ENCODE data around the gene RTF2. TPM values are rescaled to one million over a fixed set of nuclear protein-coding genes. Genes with fewer than 3 reads are reported as not detected.
A peak's percentile ranks its signal among the peaks of the same experiment; 100 is the strongest.

Gene RTF2
- total RNA-seq, 4 donors from 2014 or later, result 46.1 to 68.6 (median 64.2) TPM

DNA sequence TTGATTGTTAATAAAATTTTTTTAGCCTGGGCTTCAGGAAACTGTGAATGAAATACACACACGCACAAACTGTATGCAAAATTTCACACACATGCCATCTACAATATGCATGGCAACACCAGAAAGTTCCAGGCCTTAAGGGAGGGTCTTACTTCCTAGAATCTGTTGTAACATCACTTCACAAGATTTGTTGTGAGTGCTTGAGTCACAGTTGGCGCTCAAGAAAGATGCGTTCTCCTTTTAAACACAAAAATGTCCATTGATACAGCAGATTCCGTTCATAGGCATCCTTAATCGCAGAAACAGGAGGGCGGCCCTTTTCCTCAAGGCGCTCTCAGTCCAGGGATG is 485 bp upstream of the RTF2 start:
- TF ChIP-seq POLR2A (IDR thresholded peaks at IDR 0.05), result no peak
- TF ChIP-seq, protein P1, sequence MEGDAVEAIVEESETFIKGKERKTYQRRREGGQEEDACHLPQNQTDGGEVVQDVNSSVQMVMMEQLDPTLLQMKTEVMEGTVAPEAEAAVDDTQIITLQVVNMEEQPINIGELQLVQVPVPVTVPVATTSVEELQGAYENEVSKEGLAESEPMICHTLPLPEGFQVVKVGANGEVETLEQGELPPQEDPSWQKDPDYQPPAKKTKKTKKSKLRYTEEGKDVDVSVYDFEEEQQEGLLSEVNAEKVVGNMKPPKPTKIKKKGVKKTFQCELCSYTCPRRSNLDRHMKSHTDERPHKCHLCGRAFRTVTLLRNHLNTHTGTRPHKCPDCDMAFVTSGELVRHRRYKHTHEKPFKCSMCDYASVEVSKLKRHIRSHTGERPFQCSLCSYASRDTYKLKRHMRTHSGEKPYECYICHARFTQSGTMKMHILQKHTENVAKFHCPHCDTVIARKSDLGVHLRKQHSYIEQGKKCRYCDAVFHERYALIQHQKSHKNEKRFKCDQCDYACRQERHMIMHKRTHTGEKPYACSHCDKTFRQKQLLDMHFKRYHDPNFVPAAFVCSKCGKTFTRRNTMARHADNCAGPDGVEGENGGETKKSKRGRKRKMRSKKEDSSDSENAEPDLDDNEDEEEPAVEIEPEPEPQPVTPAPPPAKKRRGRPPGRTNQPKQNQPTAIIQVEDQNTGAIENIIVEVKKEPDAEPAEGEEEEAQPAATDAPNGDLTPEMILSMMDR (IDR thresholded peaks at IDR 0.05), result no peak
- WGBS, 2 donors, result 5 to 9% methylated on average over 4 to 7 of the region's 7 CpGs
- intact Hi-C loops (cut with DNase I), result no loop called here

GRCh38 chr20:56469077-56469449 is 636 bp downstream of the RTF2 start:
- Histone ChIP-seq H3K4me1 (peaks cover 7 to 10% of the 10 kb centered on the region in 2 donors), H3K9me3 (no peaks in the 10 kb centered on the region), H3K27me3 (no peaks in the 10 kb centered on the region), H3K4me3 (replicated peaks in 1 of 3) (peak overlapping the region; percentile 29 to 66 (median 37)), H3K27ac (peak overlapping the region in 2 of 3 donors; percentile 35 to 47), H3K36me3 (peaks cover 1 to 12% of the 10 kb centered on the region in 2 donors)
- intact Hi-C loops (cut with DNase I), result no loop called here
- TF ChIP-seq POLR2A (IDR thresholded peaks at IDR 0.05), result no peak
- TF ChIP-seq, protein P1 (IDR thresholded peaks at IDR 0.05), result no peak
- 22% methylated on average over 8 of the region's 8 CpGs for WGBS, 2 donors
- DNase-seq, result no peak

More for the DNA sequence above, 485 bp upstream of the RTF2 start:
- DNase-seq, result no peak
- Histone ChIP-seq H3K4me3 (replicated peaks in 1 of 3) (peak overlapping the region; percentile 29 to 66 (median 37)), H3K36me3 (peaks cover 0 to 2% of the 10 kb centered on the region in 2 donors), H3K27me3 (no peaks in the 10 kb centered on the region), H3K27ac (no peak overlapping the region), H3K4me1 (peaks cover 7 to 10% of the 10 kb centered on the region in 2 donors), H3K9me3 (no peaks in the 10 kb centered on the region)

DNA sequence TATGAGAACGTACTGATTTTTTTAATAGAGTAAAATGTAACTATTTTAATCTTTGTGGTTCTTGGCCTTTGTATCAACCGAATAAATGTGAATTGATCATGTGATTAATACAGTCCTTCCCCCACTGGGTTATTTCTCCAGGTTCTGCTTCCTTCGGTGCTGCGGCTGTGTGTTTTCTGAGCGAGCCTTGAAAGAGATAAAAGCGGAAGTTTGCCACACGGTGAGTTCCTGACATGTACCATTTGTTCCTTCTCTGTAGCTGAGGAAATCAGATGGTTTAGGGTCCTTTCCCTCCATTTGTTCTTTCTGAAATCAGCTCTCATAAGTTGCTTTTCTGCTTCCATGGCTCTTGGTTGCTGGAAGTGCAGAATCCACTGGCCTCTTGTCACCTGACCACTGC is 15.5 kb downstream of the RTF2 start:
- H3K27ac ChIP-seq, result no peak overlapping the region
- no peaks in the 10 kb centered on the region for H3K27me3 ChIP-seq
- H3K36me3 ChIP-seq, result peaks cover 25 to 47% of the 10 kb centered on the region in 2 donors
- no peak for DNase-seq
- TF ChIP-seq, protein P1 (IDR thresholded peaks at IDR 0.05), result no peak
- TF ChIP-seq POLR2A (IDR thresholded peaks at IDR 0.05), result no peak
- 88% methylated on average over 7 of the region's 7 CpGs for WGBS, 2 donors
- no peak overlapping the region for H3K4me3 ChIP-seq (replicated peaks in 1 of 3)
- no peaks in the 10 kb centered on the region for H3K4me1 ChIP-seq
- H3K9me3 ChIP-seq, result no peaks in the 10 kb centered on the region
- intact Hi-C loops (cut with DNase I), result no loop called here

DNA sequence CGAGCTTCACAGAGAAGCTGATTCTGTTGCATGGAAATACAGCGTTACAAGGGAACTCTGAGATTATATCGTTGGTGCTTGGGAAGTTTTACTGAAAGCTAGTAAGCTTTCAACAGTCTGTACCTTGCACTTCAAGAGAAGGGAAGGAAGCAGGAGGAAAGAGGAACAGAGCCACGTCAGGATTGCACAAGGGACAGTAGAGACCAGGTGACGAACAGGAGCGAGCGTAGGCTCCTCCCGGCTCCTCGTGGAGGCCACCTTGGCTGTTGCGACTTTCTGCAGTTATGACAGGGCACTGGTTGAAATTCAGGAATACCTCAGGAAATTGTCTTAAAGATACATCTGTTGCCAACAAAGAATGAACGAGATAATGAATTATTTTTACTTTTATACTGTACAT is 18.8 kb downstream of the RTF2 start:
- Histone ChIP-seq H3K36me3 (peaks cover 10 to 42% of the 10 kb centered on the region in 2 donors), H3K27ac (no peak overlapping the region), H3K27me3 (no peaks in the 10 kb centered on the region), H3K9me3 (no peaks in the 10 kb centered on the region), H3K4me3 (replicated peaks in 1 of 3) (no peak overlapping the region), H3K4me1 (no peaks in the 10 kb centered on the region)
- DNase-seq, result no peak
- TF ChIP-seq, protein P1 (IDR thresholded peaks at IDR 0.05), result no peak
- no peak for TF ChIP-seq POLR2A (IDR thresholded peaks at IDR 0.05)
- intact Hi-C loops (cut with DNase I), result no loop called here
- WGBS, 2 donors, result 84 to 91% methylated on average over 11 of the region's 11 CpGs

DNA sequence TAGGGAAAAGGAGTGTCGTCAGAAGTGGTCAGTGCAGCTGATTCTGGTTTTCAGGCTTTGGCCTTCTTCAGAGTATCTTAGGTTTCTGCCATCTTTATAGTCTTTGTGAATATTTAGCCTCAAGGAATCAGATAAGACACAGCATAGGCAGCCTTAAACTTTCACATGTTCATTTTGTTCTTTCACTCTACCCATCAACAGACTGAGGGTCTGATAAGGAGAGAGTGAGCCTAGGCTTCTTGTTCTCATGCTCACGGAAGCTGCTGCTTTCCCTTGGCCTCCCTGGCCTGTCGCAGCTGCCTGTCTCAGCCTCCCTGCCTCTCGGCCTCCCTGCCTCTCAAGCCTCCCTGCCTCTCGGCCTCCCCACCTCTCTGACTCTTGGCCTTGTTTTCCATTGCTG is 20.1 kb downstream of the RTF2 start:
- Histone ChIP-seq H3K27me3 (no peaks in the 10 kb centered on the region), H3K4me1 (no peaks in the 10 kb centered on the region), H3K9me3 (no peaks in the 10 kb centered on the region), H3K4me3 (replicated peaks in 1 of 3) (no peak overlapping the region), H3K27ac (no peak overlapping the region), H3K36me3 (peaks cover 10 to 46% of the 10 kb centered on the region in 2 donors)
- intact Hi-C loops (cut with DNase I), result no loop called here
- WGBS, 2 donors, result 97% methylated on average over 5 of the region's 5 CpGs
- no peak for DNase-seq
- TF ChIP-seq, protein P1 (IDR thresholded peaks at IDR 0.05), result no peak
- TF ChIP-seq POLR2A (IDR thresholded peaks at IDR 0.05), result no peak
